Adipocyte (in vitro differentiated cells): Measurements from ENCODE around the gene EBI3.
"Not testable (repeated sequence)": the region's sequence is repeated elsewhere in the genome, so short reads cannot be mapped to it uniquely, and the experiment has no call there.

Experiments used
- DNase-seq: peaks from one replicate; pipeline ENCODE4 v3.0.0-alpha.2; 2015; ENCODE audit warnings: low read depth
- H3K27me3 ChIP-seq: replicated peaks from 2 replicates; pipeline ENCODE4 v1.7.0; 2013; ENCODE audit warnings: mild to moderate bottlenecking, low read length, moderate library complexity; ENCODE audit not compliant: control insufficient read depth, insufficient read depth
- H3K36me3 ChIP-seq: 2 replicates; pipeline ENCODE4 v1.7.0; 2013; ENCODE audit warnings: low read length, mild to moderate bottlenecking, moderate library complexity; ENCODE audit not compliant: control insufficient read depth, insufficient read depth, severe bottlenecking
- H3K4me1 ChIP-seq: 2 replicates; pipeline ENCODE4 v1.7.0; 2013; ENCODE audit warnings: mild to moderate bottlenecking, low read length, moderate library complexity; ENCODE audit not compliant: control insufficient read depth, insufficient read depth
- H3K4me3 ChIP-seq: 2 replicates; pipeline ENCODE4 v1.7.0; 2013; ENCODE audit warnings: mild to moderate bottlenecking, low read length, moderate library complexity
- H3K9ac ChIP-seq: 2 replicates; pipeline ENCODE4 v1.7.0; 2013; ENCODE audit warnings: mild to moderate bottlenecking, low read length, moderate library complexity
- H3K9me3 ChIP-seq: 2 replicates; pipeline ENCODE4 v1.7.0; 2013; ENCODE audit warnings: mild to moderate bottlenecking, low read length, moderate library complexity; ENCODE audit not compliant: control insufficient read depth

Gene EBI3

DNA sequence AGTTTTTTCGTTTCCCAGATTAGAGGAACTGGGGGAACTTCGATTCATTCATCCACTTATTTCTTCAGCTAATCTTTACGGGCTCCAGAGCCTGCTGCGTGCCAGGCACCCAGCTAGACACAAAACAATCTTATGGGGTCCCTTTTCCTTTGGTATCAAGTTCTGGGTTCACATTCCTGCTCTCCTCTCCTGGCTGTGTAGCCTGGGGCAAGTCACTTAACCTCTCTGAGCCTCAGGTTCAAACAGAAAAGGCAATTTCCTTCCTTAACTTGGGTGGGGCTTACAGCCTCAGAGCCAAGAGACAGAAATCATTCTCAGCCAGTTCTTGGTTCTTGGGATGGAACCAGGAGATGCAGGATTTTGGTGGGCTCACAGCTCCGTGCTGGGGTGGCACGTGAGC is 55.7 kb downstream of the EBI3 start:
- no peak overlapping the region for H3K4me3 ChIP-seq
- no peaks in the 10 kb centered on the region for H3K9me3 ChIP-seq
- peaks cover 44% of the 10 kb centered on the region for H3K27me3 ChIP-seq
- no peak for DNase-seq
- no peak overlapping the region for H3K9ac ChIP-seq
- no peaks in the 10 kb centered on the region for H3K4me1 ChIP-seq
- H3K36me3 ChIP-seq = no peaks in the 10 kb centered on the region

DNA sequence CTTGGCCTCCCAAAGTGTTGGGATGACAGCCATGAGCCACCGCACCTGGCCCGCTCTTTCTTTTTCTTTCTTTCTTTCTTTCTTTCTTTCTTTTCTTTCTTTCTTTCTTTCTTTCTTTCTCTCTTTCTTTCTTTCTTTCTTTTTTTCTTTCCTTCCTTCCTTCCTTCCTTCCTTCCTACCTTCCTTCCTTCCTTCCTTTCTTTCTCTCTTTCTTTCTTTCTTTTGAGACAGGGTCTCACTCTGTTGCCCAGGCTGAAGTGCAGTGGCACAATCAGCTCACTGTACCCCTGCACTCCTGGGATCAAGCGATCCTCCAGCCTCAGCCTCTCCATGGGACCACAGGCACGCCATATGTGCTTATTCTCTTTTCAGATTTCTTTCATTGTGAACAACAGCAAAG is 56.8 kb downstream of the EBI3 start:
- not testable (repeated sequence) for H3K4me1 ChIP-seq, H3K9ac ChIP-seq, H3K9me3 ChIP-seq, H3K36me3 ChIP-seq, H3K4me3 ChIP-seq, DNase-seq
- H3K27me3 ChIP-seq = peaks cover 40% of the 10 kb centered on the region
